ENCODE results near the gene SP110. TPM values are rescaled to one million over a fixed set of nuclear protein-coding genes. Genes with fewer than 3 reads are reported as not detected.

The SP110 gene
- total RNA-seq, 4 donors from 2014 or later = 13.7 to 181 (median 24.4) TPM

GRCh38 chr2:230134496-230135129 is 85.2 kb downstream of the SP110 start:
- no peak for DNase-seq
- TF ChIP-seq, protein P1, sequence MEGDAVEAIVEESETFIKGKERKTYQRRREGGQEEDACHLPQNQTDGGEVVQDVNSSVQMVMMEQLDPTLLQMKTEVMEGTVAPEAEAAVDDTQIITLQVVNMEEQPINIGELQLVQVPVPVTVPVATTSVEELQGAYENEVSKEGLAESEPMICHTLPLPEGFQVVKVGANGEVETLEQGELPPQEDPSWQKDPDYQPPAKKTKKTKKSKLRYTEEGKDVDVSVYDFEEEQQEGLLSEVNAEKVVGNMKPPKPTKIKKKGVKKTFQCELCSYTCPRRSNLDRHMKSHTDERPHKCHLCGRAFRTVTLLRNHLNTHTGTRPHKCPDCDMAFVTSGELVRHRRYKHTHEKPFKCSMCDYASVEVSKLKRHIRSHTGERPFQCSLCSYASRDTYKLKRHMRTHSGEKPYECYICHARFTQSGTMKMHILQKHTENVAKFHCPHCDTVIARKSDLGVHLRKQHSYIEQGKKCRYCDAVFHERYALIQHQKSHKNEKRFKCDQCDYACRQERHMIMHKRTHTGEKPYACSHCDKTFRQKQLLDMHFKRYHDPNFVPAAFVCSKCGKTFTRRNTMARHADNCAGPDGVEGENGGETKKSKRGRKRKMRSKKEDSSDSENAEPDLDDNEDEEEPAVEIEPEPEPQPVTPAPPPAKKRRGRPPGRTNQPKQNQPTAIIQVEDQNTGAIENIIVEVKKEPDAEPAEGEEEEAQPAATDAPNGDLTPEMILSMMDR (IDR thresholded peaks at IDR 0.05) = no peak
- Histone ChIP-seq H3K4me3 (no peak overlapping the region), H3K36me3 (no peaks in the 10 kb centered on the region), H3K9me3 (no peaks in the 10 kb centered on the region), H3K27me3 (no peaks in the 10 kb centered on the region), H3K27ac (peak overlapping the region in 1 of 4 donors; percentile 21), H3K4me1 (peaks cover 0 to under 1% (median 0%) of the 10 kb centered on the region in 4 donors)

DNA sequence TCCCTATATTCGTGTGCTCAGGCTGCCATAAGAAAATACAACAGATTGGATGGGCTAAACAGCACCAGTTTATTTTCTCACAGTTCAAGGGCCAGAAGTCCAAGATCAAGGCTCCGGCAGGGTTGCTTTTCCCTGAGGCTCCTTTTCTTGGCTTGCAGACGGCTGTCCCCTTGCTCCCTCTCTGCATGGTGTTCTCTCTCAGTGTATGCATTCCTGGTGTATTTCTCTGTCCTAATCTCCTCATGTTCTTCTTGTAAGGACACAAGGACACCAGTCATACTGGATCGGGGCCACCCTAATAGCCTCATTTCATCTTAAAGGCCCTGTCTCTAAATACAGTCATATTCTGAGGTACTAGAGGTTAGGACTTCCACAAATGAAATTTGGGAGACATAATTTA is 88.4 kb downstream of the SP110 start:
- Histone ChIP-seq H3K4me3 (no peak overlapping the region), H3K27me3 (no peaks in the 10 kb centered on the region), H3K36me3 (no peaks in the 10 kb centered on the region), H3K27ac (peak overlapping the region in 2 of 4 donors; percentile 40 to 51), H3K4me1 (peaks cover 0 to 9% (median 0%) of the 10 kb centered on the region in 4 donors), H3K9me3 (no peaks in the 10 kb centered on the region)
- no peak for DNase-seq
- TF ChIP-seq, protein P1 (IDR thresholded peaks at IDR 0.05) = no peak
- no peak for TF ChIP-seq POLR2A (IDR thresholded peaks at IDR 0.05)

DNA sequence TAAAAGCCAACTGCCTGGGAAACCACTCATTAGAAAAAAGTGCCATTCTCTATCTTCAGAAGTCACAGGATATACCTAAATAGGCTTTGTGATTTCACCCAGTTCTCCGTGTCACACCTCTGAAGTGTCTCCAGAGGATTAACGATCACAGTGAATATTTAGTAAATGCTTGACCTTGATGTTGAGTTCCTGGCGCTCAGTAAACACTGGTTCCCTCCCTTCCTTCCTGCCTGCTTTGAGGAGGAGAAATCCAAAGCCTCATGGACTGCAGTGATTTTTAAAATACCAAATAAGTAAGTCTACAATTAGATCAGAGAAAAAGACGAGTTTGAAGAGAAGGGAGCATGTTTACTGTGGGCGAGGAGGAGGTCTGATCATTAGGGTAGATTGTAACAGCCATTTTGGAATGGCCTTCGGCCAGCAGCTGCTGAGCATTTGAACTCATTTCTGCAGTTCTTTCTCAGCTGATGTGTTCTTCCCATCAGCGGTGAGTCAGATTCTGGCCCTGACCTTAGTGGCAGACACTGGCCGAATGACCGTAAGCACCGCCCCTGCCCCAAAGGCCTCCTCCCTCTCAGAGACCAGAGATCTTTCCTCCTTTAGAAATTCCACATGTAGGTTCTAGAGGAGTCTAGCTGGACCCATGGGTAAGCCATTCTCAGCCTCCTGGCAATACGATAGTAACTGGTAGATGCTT is 89.0 kb downstream of the SP110 start:
- Histone ChIP-seq H3K4me3 (no peak overlapping the region), H3K27ac (peak overlapping the region in 3 of 4 donors; percentile 4 to 51 (median 40)), H3K9me3 (no peaks in the 10 kb centered on the region), H3K36me3 (no peaks in the 10 kb centered on the region), H3K4me1 (peaks cover 0 to 9% (median 0%) of the 10 kb centered on the region in 4 donors), H3K27me3 (no peaks in the 10 kb centered on the region)
- TF ChIP-seq, protein P1 (IDR thresholded peaks at IDR 0.05) = no peak
- no peak for TF ChIP-seq POLR2A (IDR thresholded peaks at IDR 0.05)
- DNase-seq = peak in 1 of 3 donors; percentile 58

DNA sequence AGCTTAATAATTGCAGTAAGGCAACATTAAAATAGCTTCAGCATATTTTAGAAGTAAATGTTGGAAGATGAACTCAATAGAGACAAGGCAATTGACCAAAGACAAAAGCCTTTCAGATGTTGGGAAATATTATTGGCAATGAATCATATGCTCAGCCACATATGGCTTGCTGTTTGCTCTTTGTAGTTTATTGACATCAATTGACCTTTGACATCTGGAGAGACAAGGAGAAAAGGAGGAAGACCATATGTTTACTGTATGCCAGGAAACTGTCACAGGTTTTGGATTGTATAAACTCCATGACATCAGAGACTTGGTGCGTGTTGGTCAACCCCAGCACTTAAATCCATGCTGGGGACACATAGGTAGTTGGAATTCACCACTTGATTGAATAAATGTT is 90.4 kb downstream of the SP110 start:
- DNase-seq = no peak
- no peak overlapping the region for H3K4me3 ChIP-seq
- H3K36me3 ChIP-seq = no peaks in the 10 kb centered on the region
- TF ChIP-seq, protein P1 (IDR thresholded peaks at IDR 0.05) = no peak
- TF ChIP-seq POLR2A (IDR thresholded peaks at IDR 0.05) = no peak
- H3K9me3 ChIP-seq = no peaks in the 10 kb centered on the region
- H3K27me3 ChIP-seq = no peaks in the 10 kb centered on the region
- H3K27ac ChIP-seq = peak overlapping the region in 3 of 4 donors; percentile 15 to 53 (median 19)
- H3K4me1 ChIP-seq = peaks cover 0 to 9% (median 0%) of the 10 kb centered on the region in 4 donors

DNA sequence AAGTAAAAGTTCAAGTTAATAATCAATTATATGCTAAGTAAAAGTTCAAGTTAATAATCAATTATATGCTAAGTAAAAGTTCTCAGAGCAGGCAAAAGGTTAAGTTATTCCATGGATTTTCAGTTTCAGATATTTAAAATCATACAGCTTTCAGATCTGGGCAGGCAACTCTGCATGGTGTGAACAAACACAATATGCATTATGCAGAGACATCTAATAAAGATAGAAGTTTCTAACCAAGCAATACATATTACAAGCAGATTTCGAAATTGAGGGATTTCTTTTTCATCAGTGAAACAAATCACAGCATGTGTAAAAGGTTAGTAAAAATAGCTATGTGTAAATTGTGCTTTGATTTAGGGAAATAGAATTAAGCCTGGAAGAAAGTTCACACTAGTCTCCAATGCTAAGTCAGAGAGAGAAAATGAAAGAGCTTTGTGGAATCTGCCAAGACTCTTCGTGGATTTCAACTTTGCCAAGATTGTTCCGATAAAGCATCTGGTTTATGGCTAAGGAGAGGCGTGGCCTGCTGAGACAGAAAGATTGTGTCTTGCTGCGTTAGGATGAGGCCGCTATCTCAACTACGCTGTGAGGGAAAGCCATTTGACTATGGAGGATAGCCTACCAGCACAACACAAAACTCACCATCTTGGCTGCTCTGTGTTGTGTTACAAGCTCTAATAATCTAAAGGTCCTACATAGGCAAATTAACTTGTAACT is 91.0 kb downstream of the SP110 start:
- TF ChIP-seq, protein P1 (IDR thresholded peaks at IDR 0.05) = no peak
- no peak for TF ChIP-seq POLR2A (IDR thresholded peaks at IDR 0.05)
- Histone ChIP-seq H3K27me3 (no peaks in the 10 kb centered on the region), H3K4me1 (peaks cover 0 to 9% (median 0%) of the 10 kb centered on the region in 4 donors), H3K4me3 (peak overlapping the region in 1 of 4 donors; percentile 21), H3K27ac (peak overlapping the region in 3 of 4 donors; percentile 15 to 53 (median 19)), H3K9me3 (no peaks in the 10 kb centered on the region), H3K36me3 (no peaks in the 10 kb centered on the region)
- DNase-seq = no peak

Measured in Peyer's patch (tissue), 4 donors.